Measurements from ENCODE around the gene DAB2IP.

Gene DAB2IP

GRCh38 chr9:121645003-121645402, 6.4 kb upstream of the DAB2IP start:
- DNase-seq (ENCODE audit: low read depth) = no peak

GRCh38 chr9:121645853-121646807, 5.3 kb upstream of the DAB2IP start:
- no peak for DNase-seq (ENCODE audit: low read depth)

GRCh38 chr9:121646992-121647391, 4.4 kb upstream of the DAB2IP start:
- DNase-seq (ENCODE audit: low read depth) = no peak

GRCh38 chr9:121648172-121648571, 3.3 kb upstream of the DAB2IP start:
- no peak for DNase-seq (ENCODE audit: low read depth)

GRCh38 chr9:121648799-121649198, 2.6 kb upstream of the DAB2IP start:
- DNase-seq (ENCODE audit: low read depth) = no peak

GRCh38 chr9:121649476-121650216, 1.8 kb upstream of the DAB2IP start:
- DNase-seq (ENCODE audit: low read depth) = no peak

- DNase-seq (ENCODE audit: low read depth) = no peak
Observed at GRCh38 chr9:121650217-121651007, 1.0 kb upstream of the DAB2IP start.

- DNase-seq (ENCODE audit: low read depth) = no peak
Observed at GRCh38 chr9:121651008-121651294, 483 bp upstream of the DAB2IP start.

GRCh38 chr9:121652021-121652837, 795 bp downstream of the DAB2IP start:
- DNase-seq (ENCODE audit: low read depth) = no peak

- DNase-seq (ENCODE audit: low read depth) = no peak
Observed at GRCh38 chr9:121652838-121653231, 1.4 kb downstream of the DAB2IP start.

GRCh38 chr9:121654499-121655140, 3.2 kb downstream of the DAB2IP start:
- no peak for DNase-seq (ENCODE audit: low read depth)

- no peak for DNase-seq (ENCODE audit: low read depth)
Observed at GRCh38 chr9:121655231-121655755, 3.9 kb downstream of the DAB2IP start.

- DNase-seq (ENCODE audit: low read depth) = no peak
Observed at GRCh38 chr9:121656941-121657470, 5.6 kb downstream of the DAB2IP start.

GRCh38 chr9:121658166-121658565, 6.7 kb downstream of the DAB2IP start:
- no peak for DNase-seq (ENCODE audit: low read depth)

GRCh38 chr9:121658591-121658990, 7.2 kb downstream of the DAB2IP start:
- DNase-seq (ENCODE audit: low read depth) = no peak

GRCh38 chr9:121660367-121660766, 8.9 kb downstream of the DAB2IP start:
- no peak for DNase-seq (ENCODE audit: low read depth)

- DNase-seq (ENCODE audit: low read depth) = no peak
Observed at GRCh38 chr9:121660876-121661275, 9.4 kb downstream of the DAB2IP start.

GRCh38 chr9:121661328-121661727, 9.9 kb downstream of the DAB2IP start:
- DNase-seq (ENCODE audit: low read depth) = no peak

GRCh38 chr9:121662359-121662758, 10.9 kb downstream of the DAB2IP start:
- no peak for DNase-seq (ENCODE audit: low read depth)

GRCh38 chr9:121662891-121663580, 11.6 kb downstream of the DAB2IP start:
- no peak for DNase-seq (ENCODE audit: low read depth)
